HepG2 (cell line): ENCODE results near the gene PITRM1. TPM values are rescaled to one million over a fixed set of nuclear protein-coding genes. Genes with fewer than 3 reads are reported as not detected.

Experiments
- ATAC-seq: fragments of 200-7000 bp; cut with Tn5 transposase; 3 replicates; pipeline ENCODE4 v1.9.1; 2020; ENCODE audit warnings: mild to moderate bottlenecking, moderate library complexity
- BruUV-seq: library from RNA; stranded (reverse); fragments of 400-500 nt; replicated peaks from 2 replicates; lab custom pipeline; 2021; lab: Mats Ljungman, UMichigan
- CTCF ChIA-PET: fragments of 300-600 bp; formaldehyde crosslinking; extraction: SDS; loops from one replicate; lab custom pipeline; 2021; ENCODE audit warnings: low total read pairs, inconsistent platforms, low intra/inter-chr PET ratio; lab: Yijun Ruan, JAX
- POLR2A ChIA-PET: fragments of 350-600 bp; sonication (Branson Sonifier 250); formaldehyde crosslinking; loops from one replicate; lab custom pipeline; 2020; ENCODE audit warnings: antibody characterized with exemption, inconsistent platforms; lab: Yijun Ruan, JAX
- DNase-seq: peaks from one replicate; pipeline ENCODE4 v3.0.0-alpha.2; 2015; ENCODE audit warnings: low spot score
- FAIRE-seq: peaks from 3 replicates; lab custom pipeline; 2011; peaks lifted over from hg19 to GRCh38; lab: Jason Lieb, UNC
- H2AFZ ChIP-seq: one replicate; pipeline ENCODE4 v1.6.1; 2011; ENCODE audit warnings: low read length, inconsistent platforms
- H3K27ac ChIP-seq: fragments of 300-600 bp; 3 replicates; pipeline ENCODE4 v1.8.0; 2011; ENCODE audit warnings: mixed run types, mild to moderate bottlenecking, mixed read lengths, low read length, inconsistent platforms; ENCODE audit not compliant: insufficient read depth; ENCODE audit errors: extremely low read length
- H3K27me3 ChIP-seq, 2 experiments: fragments of 200-600 bp in 1 of 2; 2 replicates in 1 of 2; 3 replicates in 1 of 2; pipeline versions ENCODE4 v1.6.0 to v1.8.0; 2011; ENCODE audit warnings: low read length in 2 of 2, mild to moderate bottlenecking in 2 of 2, moderate library complexity in 2 of 2, inconsistent platforms in 1 of 2; ENCODE audit not compliant: insufficient read depth in 2 of 2, control insufficient read depth in 1 of 2
- H3K36me3 ChIP-seq, 2 experiments: fragments of 200-600 bp in 1 of 2; replicated peaks in 1 of 2; 2 replicates in 1 of 2; 3 replicates in 1 of 2; pipeline versions ENCODE4 v1.5.1 to v1.8.0; 2011; ENCODE audit warnings: low read length in 2 of 2, inconsistent platforms in 1 of 2; ENCODE audit not compliant: insufficient read depth in 2 of 2, control insufficient read depth in 1 of 2
- H3K4me1 ChIP-seq: 2 replicates; pipeline ENCODE4 v1.5.1; 2012; ENCODE audit warnings: low read length, inconsistent platforms; ENCODE audit not compliant: insufficient read depth
- H3K4me2 ChIP-seq: 2 replicates; pipeline ENCODE4 v1.6.0; 2011; ENCODE audit warnings: low read depth, low read length, inconsistent platforms
- H3K4me3 ChIP-seq, 3 experiments: fragments of 200-600 bp in 1 of 3; sonication (generic), shearing (Covaris generic) in 1 of 3; replicated peaks in 1 of 3; 2 replicates each; pipeline ENCODE4 v1.5.1; 2011 to 2016; ENCODE audit warnings: low read length in 3 of 3, inconsistent platforms in 2 of 3, low read depth in 2 of 3, mild to moderate bottlenecking in 2 of 3, control low read depth in 1 of 3, mixed read lengths in 1 of 3; ENCODE audit not compliant: insufficient read depth in 1 of 3
- H3K79me2 ChIP-seq: one replicate; pipeline ENCODE4 v1.6.1; 2011; ENCODE audit warnings: low read length, inconsistent platforms; ENCODE audit not compliant: insufficient read depth
- H3K9ac ChIP-seq: 2 replicates; pipeline ENCODE4 v1.6.0; 2011; ENCODE audit warnings: mild to moderate bottlenecking, low read depth, low read length, inconsistent platforms; ENCODE audit not compliant: insufficient read depth
- H3K9me3 ChIP-seq: 2 replicates; pipeline ENCODE4 v1.5.1; 2012; ENCODE audit warnings: mild to moderate bottlenecking, low read length
- H4K20me1 ChIP-seq: 2 replicates; pipeline ENCODE4 v1.6.0; 2011; ENCODE audit warnings: inconsistent platforms, mild to moderate bottlenecking, low read length, moderate library complexity; ENCODE audit not compliant: insufficient read depth
- ARHGAP35 ChIP-seq: sonication (generic); formaldehyde crosslinking; IDR thresholded peaks from 2 replicates; pipeline ENCODE4 v1.9.0; 2022; ENCODE audit warnings: mild to moderate bottlenecking, inconsistent platforms, moderate library complexity, missing genetic modification reagents, borderline replicate concordance
- CHD4 ChIP-seq: fragments of 200-600 bp; sonication (generic); IDR thresholded peaks from 2 replicates; pipeline ENCODE4 v1.7.0; 2017; ENCODE audit warnings: mild to moderate bottlenecking, low read length, borderline replicate concordance
- GMEB1 ChIP-seq: sonication (generic); formaldehyde crosslinking; IDR thresholded peaks from 2 replicates; pipeline ENCODE4 v1.5.1; 2020; ENCODE audit warnings: missing genetic modification reagents, mild to moderate bottlenecking, borderline replicate concordance
- MIER2 ChIP-seq: IDR thresholded peaks from 2 replicates; pipeline ENCODE4 v1.6.1; 2016; ENCODE audit warnings: missing biosample characterization, missing genetic modification reagents
- NFYB ChIP-seq: sonication (generic); formaldehyde crosslinking; IDR thresholded peaks from 2 replicates; pipeline ENCODE4 v1.4.0; 2020; ENCODE audit warnings: missing genetic modification reagents
- PHF20 ChIP-seq: sonication (generic); formaldehyde crosslinking; IDR thresholded peaks from 2 replicates; pipeline ENCODE4 v1.5.0; 2020; ENCODE audit warnings: mild to moderate bottlenecking, missing genetic modification reagents
- PHF5A ChIP-seq: IDR thresholded peaks from one replicate; pipeline ENCODE4 v1.6.1; 2018; ENCODE audit warnings: low read depth, missing genetic modification reagents; ENCODE audit not compliant: unreplicated experiment
- TEAD2 ChIP-seq: sonication (generic); formaldehyde crosslinking; IDR thresholded peaks from 2 replicates; pipeline ENCODE4 v1.9.0; 2021; ENCODE audit warnings: missing genetic modification reagents
- ZFP36 ChIP-seq: fragments of 150-350 bp; IDR thresholded peaks from 2 replicates; pipeline ENCODE4 v1.6.1; 2018; ENCODE audit warnings: borderline replicate concordance, low read length, low read depth; ENCODE audit not compliant: partially characterized antibody
- ZFP36L2 ChIP-seq: sonication (generic); formaldehyde crosslinking; IDR thresholded peaks from 2 replicates; pipeline ENCODE4 v1.4.0; 2020; ENCODE audit warnings: missing genetic modification reagents
- ZIK1 ChIP-seq: sonication (generic); formaldehyde crosslinking; IDR thresholded peaks from 2 replicates; pipeline ENCODE4 v1.5.0; 2020; ENCODE audit warnings: mild to moderate bottlenecking, low read depth, missing genetic modification reagents, borderline replicate concordance
- ZNF772 ChIP-seq: sonication (generic); formaldehyde crosslinking; IDR thresholded peaks from 2 replicates; pipeline ENCODE4 v1.5.0; 2020; ENCODE audit warnings: mild to moderate bottlenecking, missing genetic modification reagents
- ZNF816 ChIP-seq: sonication (generic); formaldehyde crosslinking; IDR thresholded peaks from 2 replicates; pipeline ENCODE4 v1.8.0; 2022; ENCODE audit warnings: missing genetic modification reagents, mild to moderate bottlenecking, borderline replicate concordance
- WGBS: methylation state at CpG from one replicate; pipeline ENCODE4 v1.1.6; 2017; ENCODE audit warnings: low lambda C conversion rate; 5-methylcytosine and 5-hydroxymethylcytosine counted together
- in situ Hi-C: cut with HindIII; loops from 2 replicates; pipeline ENCODE4 v1.10.0; 2017; ENCODE audit warnings: low pct_unique_long_range_greater_than_20kb; ENCODE audit not compliant: extremely low pct_ligation_motif_present
- intact Hi-C: fragments of 100-400 bp; cut with micrococcal nuclease; formaldehyde crosslinking; loops from one replicate; pipeline ENCODE4 v1.10.0; 2022; ENCODE audit not compliant: unreplicated experiment
- polyA plus RNA-seq, 8 experiments: library from polyadenylated mRNA; depleted of rRNA in 3 of 8; stranded (reverse) in 7 of 8; unstranded in 1 of 8; fragments of >200 nt; fragmentation: Illumina TruSeq in 4 of 8; extraction: Trizol in 4 of 8; gene quantifications; 2 replicates each; pipeline versions ENCODE4 v1.2.1 to v1.2.3, GENCODE V29; 2011 to 2016; ENCODE audit warnings: low read depth in 4 of 8, missing spikeins in 1 of 8, mixed read lengths in 1 of 8; ENCODE audit not compliant: insufficient read depth in 1 of 8
- total RNA-seq, 5 experiments: library from RNA; depleted of rRNA; stranded (reverse); fragments of >200 nt; fragmentation: Illumina TruSeq; extraction: Trizol; gene quantifications; 2 replicates each; pipeline ENCODE4 v1.2.3, GENCODE V29; 2016; ENCODE audit warnings: low read depth in 1 of 5
- TF ChIP-seq, protein P1 (sequence below): sonication (generic); formaldehyde crosslinking; IDR thresholded peaks from 2 replicates; pipeline ENCODE4 v1.4.0; 2020; ENCODE audit warnings: mild to moderate bottlenecking, missing genetic modification reagents
- TF ChIP-seq, protein P2 (sequence below): sonication (generic); formaldehyde crosslinking; IDR thresholded peaks from 2 replicates; pipeline ENCODE4 v1.5.1; 2020; ENCODE audit warnings: missing genetic modification reagents, mild to moderate bottlenecking, borderline replicate concordance
- TF ChIP-seq, protein P3 (sequence below): sonication (generic); formaldehyde crosslinking; IDR thresholded peaks from 2 replicates; pipeline ENCODE4 v1.4.0; 2020; ENCODE audit warnings: mild to moderate bottlenecking, missing genetic modification reagents

PITRM1 gene
- total and polyA plus RNA-seq, 2 of the 13 experiments (the other 11 are each of a cell fraction or from before 2014, with no cell fraction given), result 16.4 to 29.0 TPM

DNA sequence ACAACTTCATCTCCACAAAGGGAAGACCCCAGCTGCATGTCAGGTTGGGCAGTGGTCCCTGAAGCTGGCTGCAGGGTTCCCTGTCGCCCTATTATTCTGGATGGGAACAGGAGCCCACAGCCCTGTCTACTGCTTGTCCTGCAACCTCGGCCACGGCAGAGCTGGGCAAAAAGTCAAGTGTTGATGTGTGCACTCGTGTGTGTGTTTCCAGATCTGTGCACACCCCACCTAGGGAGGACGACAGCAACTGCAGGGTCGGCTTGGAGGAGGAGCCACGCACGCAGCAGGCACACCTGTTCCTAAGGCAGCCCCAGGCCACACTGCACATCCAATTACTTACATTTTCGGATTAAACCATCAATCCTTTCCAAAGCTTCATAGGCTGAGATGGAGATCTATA is 23.6 kb downstream of the PITRM1 start:
- ChIA-PET POLR2A (no interaction called here), CTCF (no interaction called here)
- ATAC-seq, result no peak
- no peak for DNase-seq
- no peak for TF ChIP-seq ZFP36L2 (CRISPR knock-in tag)
- TF ChIP-seq TEAD2 (CRISPR knock-in tag), result no peak
- TF ChIP-seq PHF20 (CRISPR knock-in tag), result no peak
- TF ChIP-seq ARHGAP35 (CRISPR knock-in tag), result no peak
- TF ChIP-seq GMEB1 (CRISPR knock-in tag), result no peak
- TF ChIP-seq, protein P1, sequence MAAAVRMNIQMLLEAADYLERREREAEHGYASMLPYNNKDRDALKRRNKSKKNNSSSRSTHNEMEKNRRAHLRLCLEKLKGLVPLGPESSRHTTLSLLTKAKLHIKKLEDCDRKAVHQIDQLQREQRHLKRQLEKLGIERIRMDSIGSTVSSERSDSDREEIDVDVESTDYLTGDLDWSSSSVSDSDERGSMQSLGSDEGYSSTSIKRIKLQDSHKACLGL (CRISPR knock-in tag), result no peak
- no peak for TF ChIP-seq MIER2 (CRISPR knock-in tag)
- no peak for TF ChIP-seq PHF5A (CRISPR knock-in tag)
- TF ChIP-seq ZNF816 (CRISPR knock-in tag), result no peak
- no peak for TF ChIP-seq ZNF772 (CRISPR knock-in tag)
- no peak for TF ChIP-seq ZFP36
- TF ChIP-seq, protein P2, sequence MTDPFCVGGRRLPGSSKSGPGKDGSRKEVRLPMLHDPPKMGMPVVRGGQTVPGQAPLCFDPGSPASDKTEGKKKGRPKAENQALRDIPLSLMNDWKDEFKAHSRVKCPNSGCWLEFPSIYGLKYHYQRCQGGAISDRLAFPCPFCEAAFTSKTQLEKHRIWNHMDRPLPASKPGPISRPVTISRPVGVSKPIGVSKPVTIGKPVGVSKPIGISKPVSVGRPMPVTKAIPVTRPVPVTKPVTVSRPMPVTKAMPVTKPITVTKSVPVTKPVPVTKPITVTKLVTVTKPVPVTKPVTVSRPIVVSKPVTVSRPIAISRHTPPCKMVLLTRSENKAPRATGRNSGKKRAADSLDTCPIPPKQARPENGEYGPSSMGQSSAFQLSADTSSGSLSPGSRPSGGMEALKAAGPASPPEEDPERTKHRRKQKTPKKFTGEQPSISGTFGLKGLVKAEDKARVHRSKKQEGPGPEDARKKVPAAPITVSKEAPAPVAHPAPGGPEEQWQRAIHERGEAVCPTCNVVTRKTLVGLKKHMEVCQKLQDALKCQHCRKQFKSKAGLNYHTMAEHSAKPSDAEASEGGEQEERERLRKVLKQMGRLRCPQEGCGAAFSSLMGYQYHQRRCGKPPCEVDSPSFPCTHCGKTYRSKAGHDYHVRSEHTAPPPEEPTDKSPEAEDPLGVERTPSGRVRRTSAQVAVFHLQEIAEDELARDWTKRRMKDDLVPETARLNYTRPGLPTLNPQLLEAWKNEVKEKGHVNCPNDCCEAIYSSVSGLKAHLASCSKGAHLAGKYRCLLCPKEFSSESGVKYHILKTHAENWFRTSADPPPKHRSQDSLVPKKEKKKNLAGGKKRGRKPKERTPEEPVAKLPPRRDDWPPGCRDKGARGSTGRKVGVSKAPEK (CRISPR knock-in tag), result no peak
- TF ChIP-seq CHD4, result no peak
- TF ChIP-seq, protein P3, sequence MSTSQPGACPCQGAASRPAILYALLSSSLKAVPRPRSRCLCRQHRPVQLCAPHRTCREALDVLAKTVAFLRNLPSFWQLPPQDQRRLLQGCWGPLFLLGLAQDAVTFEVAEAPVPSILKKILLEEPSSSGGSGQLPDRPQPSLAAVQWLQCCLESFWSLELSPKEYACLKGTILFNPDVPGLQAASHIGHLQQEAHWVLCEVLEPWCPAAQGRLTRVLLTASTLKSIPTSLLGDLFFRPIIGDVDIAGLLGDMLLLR (CRISPR knock-in tag), result no peak
- no peak for TF ChIP-seq NFYB (CRISPR knock-in tag)
- TF ChIP-seq ZIK1 (CRISPR knock-in tag), result no peak
- no peaks in the 10 kb centered on the region for H3K27me3 ChIP-seq
- no peak overlapping the region for H3K27ac ChIP-seq
- no peak overlapping the region for H2AFZ ChIP-seq
- 99% methylated on average over 6 of the region's 9 CpGs for WGBS
- no peaks in the 10 kb centered on the region for H3K9me3 ChIP-seq
- peaks cover 15 to 62% of the 10 kb centered on the region in 2 experiments for H3K36me3 ChIP-seq
- H3K4me3 ChIP-seq, result no peak overlapping the region
- in situ Hi-C loops, result no loop called here
- intact Hi-C loops, result no loop called here
- H3K4me1 ChIP-seq, result no peaks in the 10 kb centered on the region
- no peak overlapping the region for H3K9ac ChIP-seq
- BruUV-seq, result no TSS peak
- no peaks in the 10 kb centered on the region for H3K79me2 ChIP-seq
- FAIRE-seq, result no peak
- H4K20me1 ChIP-seq, result no peaks in the 10 kb centered on the region
- no peak overlapping the region for H3K4me2 ChIP-seq
